K562 (cell line): Measurements from ENCODE around the gene PIN4. TPM values are rescaled to one million over a fixed set of nuclear protein-coding genes. Genes with fewer than 3 reads are reported as not detected.
A peak's percentile ranks its signal among the peaks of the same experiment; 100 is the strongest.

Experiments used
- ATAC-seq: fragments of 200-7000 bp; cut with Tn5 transposase; 3 replicates; pipeline ENCODE4 v1.9.1; 2020; ENCODE audit warnings: moderate library complexity
- BruUV-seq: library from RNA; stranded (reverse); fragments of 400-500 nt; replicated peaks from 2 replicates; lab custom pipeline; 2021; lab: Mats Ljungman, UMichigan
- CTCF ChIA-PET: fragments of 300-600 bp; formaldehyde crosslinking; extraction: SDS; loops from one replicate; lab custom pipeline; 2021; ENCODE audit warnings: low intra/inter-chr PET ratio; lab: Yijun Ruan, JAX
- POLR2A ChIA-PET: fragments of 300-600, 350-650 bp; sonication (Branson Sonifier 250); formaldehyde crosslinking; extraction: SDS; loops from one replicate; lab custom pipeline; 2021; ENCODE audit warnings: antibody characterized with exemption, inconsistent platforms; lab: Yijun Ruan, JAX
- DNase-seq, 4 experiments: peaks; one replicate each; pipeline versions ENCODE4 v3.0.0 to v3.0.0-alpha.2; 2011 to 2018; ENCODE audit warnings: low spot score in 3 of 4, mixed read lengths in 3 of 4; ENCODE audit errors: extremely low read depth in 1 of 4
- FAIRE-seq: peaks from 2 replicates; lab custom pipeline; 2011; peaks lifted over from hg19 to GRCh38; lab: Jason Lieb, UNC
- H2AFZ ChIP-seq: 2 replicates; pipeline ENCODE4 v1.6.0; 2011; ENCODE audit warnings: low read depth, low read length, control low read depth, inconsistent platforms
- H3K27ac ChIP-seq: fragments of 200-600 bp; 3 replicates; pipeline ENCODE4 v1.8.0; 2011; ENCODE audit warnings: low read depth, mild to moderate bottlenecking, control low read depth, inconsistent platforms, low read length, moderate library complexity, mixed read lengths; ENCODE audit errors: extremely low read depth
- H3K27me3 ChIP-seq, 2 experiments: fragments of 300-600 bp in 1 of 2; 2 replicates in 1 of 2; 3 replicates in 1 of 2; pipeline versions ENCODE4 v1.6.0 to v1.8.0; 2011; ENCODE audit warnings: inconsistent platforms in 2 of 2, low read length in 2 of 2, mild to moderate bottlenecking in 1 of 2, mixed read lengths in 1 of 2, moderate library complexity in 1 of 2; ENCODE audit not compliant: control insufficient read depth in 2 of 2, insufficient read depth in 2 of 2
- H3K36me3 ChIP-seq: fragments of 300-600 bp; 3 replicates; pipeline ENCODE4 v1.8.0; 2011; ENCODE audit warnings: mild to moderate bottlenecking, low read length, inconsistent platforms; ENCODE audit not compliant: control insufficient read depth, insufficient read depth
- H3K4me1 ChIP-seq, 2 experiments: fragments of 200-600 bp in 1 of 2; replicated peaks in 1 of 2; 2 replicates in 1 of 2; 3 replicates in 1 of 2; pipeline versions ENCODE4 v1.5.1 to v1.8.0; 2011; ENCODE audit warnings: inconsistent platforms in 2 of 2, low read length in 2 of 2, mild to moderate bottlenecking in 1 of 2, mixed read lengths in 1 of 2, moderate library complexity in 1 of 2; ENCODE audit not compliant: control insufficient read depth in 2 of 2, insufficient read depth in 2 of 2
- H3K4me2 ChIP-seq: 2 replicates; pipeline ENCODE4 v1.6.1; 2011; ENCODE audit warnings: low read length, control low read depth, inconsistent platforms, mixed read lengths; ENCODE audit not compliant: insufficient read depth
- H3K4me3 ChIP-seq: fragments of 200-600 bp; sonication (generic), shearing (Covaris generic); 2 replicates; pipeline ENCODE4 v1.5.1; 2016; ENCODE audit warnings: control low read depth, inconsistent platforms
- H3K79me2 ChIP-seq: fragments of 200-600 bp; 3 replicates; pipeline ENCODE4 v1.8.0; 2011; ENCODE audit warnings: low read length, inconsistent platforms; ENCODE audit not compliant: control insufficient read depth, insufficient read depth
- H3K9ac ChIP-seq, 2 experiments: 2 replicates each; pipeline versions ENCODE4 v1.6.0 to v1.6.1; 2011; ENCODE audit warnings: low read depth in 2 of 2, low read length in 2 of 2, control low read depth in 1 of 2, inconsistent platforms in 1 of 2, mild to moderate bottlenecking in 1 of 2, mixed read lengths in 1 of 2; ENCODE audit not compliant: insufficient read depth in 1 of 2
- H3K9me1 ChIP-seq: one replicate; pipeline ENCODE4 v1.6.0; 2011; ENCODE audit warnings: inconsistent platforms, mild to moderate bottlenecking, low read length, moderate library complexity; ENCODE audit not compliant: control insufficient read depth, insufficient read depth
- H3K9me3 ChIP-seq: replicated peaks from 2 replicates; pipeline ENCODE4 v1.5.1; 2011; ENCODE audit warnings: low read depth, low read length, inconsistent platforms; ENCODE audit not compliant: control insufficient read depth, insufficient read depth
- H4K20me1 ChIP-seq: replicated peaks from 2 replicates; pipeline ENCODE4 v1.6.1; 2011; ENCODE audit warnings: low read length, inconsistent platforms, mixed read lengths; ENCODE audit not compliant: control insufficient read depth, insufficient read depth
- CCNT2 ChIP-seq: IDR thresholded peaks from 2 replicates; pipeline ENCODE4 v1.6.1; 2011; ENCODE audit warnings: borderline replicate concordance, low read depth, mild to moderate bottlenecking, moderate library complexity, mixed read lengths, low read length; ENCODE audit not compliant: insufficient read length; ENCODE audit errors: extremely low read depth
- CREM ChIP-seq: IDR thresholded peaks from 2 replicates; pipeline ENCODE4 v1.6.1; 2014; ENCODE audit warnings: antibody characterized with exemption, low read depth
- CXXC5 ChIP-seq: fragments of 250-450 bp; sonication (Bioruptor Pico); IDR thresholded peaks from 2 replicates; pipeline ENCODE4 v1.8.0; 2022; ENCODE audit warnings: inconsistent platforms, mild to moderate bottlenecking, moderate library complexity
- KDM5B ChIP-seq: fragments of 200-600 bp; sonication (generic); IDR thresholded peaks from 2 replicates; pipeline ENCODE4 v1.6.1; 2012; ENCODE audit warnings: low read depth, mild to moderate bottlenecking, moderate library complexity, low read length, control low read depth, inconsistent platforms; ENCODE audit not compliant: insufficient replicate concordance
- MBD2 ChIP-seq: sonication (generic); IDR thresholded peaks from 2 replicates; pipeline ENCODE4 v1.6.1; 2016; ENCODE audit warnings: low read depth, borderline replicate concordance
- MYC ChIP-seq, 2 experiments: fragments of 250-450 bp in 1 of 2; sonication (Bioruptor Pico) in 1 of 2; IDR thresholded peaks; 2 replicates each; pipeline versions ENCODE4 v1.5.1 to v1.6.1; 2012 to 2021; ENCODE audit warnings: low read depth in 2 of 2, borderline replicate concordance in 1 of 2, improper control_type of control experiment in 1 of 2, low read length in 1 of 2, mild to moderate bottlenecking in 1 of 2, moderate library complexity in 1 of 2
- NCOA6 ChIP-seq: fragments of 450-650 bp; IDR thresholded peaks from 2 replicates; pipeline ENCODE4 v1.6.1; 2017; ENCODE audit warnings: mild to moderate bottlenecking
- POLR2A ChIP-seq: fragments of 450-650 bp; conservative IDR thresholded peaks from 2 replicates; pipeline ENCODE4 v1.6.1; 2016
- RBBP5 ChIP-seq: fragments of 200-600 bp; sonication (generic); IDR thresholded peaks from 2 replicates; pipeline ENCODE4 v1.6.1; 2012; ENCODE audit warnings: borderline replicate concordance, mild to moderate bottlenecking, low read length, control low read depth, inconsistent platforms; ENCODE audit not compliant: insufficient read depth, poor library complexity, severe bottlenecking
- SMAD3 ChIP-seq: fragments of 450-650 bp; formaldehyde crosslinking; conservative IDR thresholded peaks from 2 replicates; pipeline ENCODE4 v1.4.0; 2020; ENCODE audit warnings: mild to moderate bottlenecking
- SUPT5H ChIP-seq: fragments of 450-650 bp; IDR thresholded peaks from 2 replicates; pipeline ENCODE4 v1.6.1; 2016
- TBL1XR1 ChIP-seq, 2 experiments: IDR thresholded peaks; 2 replicates each; pipeline ENCODE4 v1.6.1; 2012; ENCODE audit warnings: improper control_type of control experiment in 2 of 2, low read length in 2 of 2, mild to moderate bottlenecking in 1 of 2
- TBP ChIP-seq: optimal IDR thresholded peaks from 2 replicates; pipeline ENCODE3; 2011; ENCODE audit warnings: low read depth, low read length, improper control_type of control experiment
- TFAM ChIP-seq: fragments of 250-450 bp; sonication (Bioruptor Pico); conservative IDR thresholded peaks from 2 replicates; pipeline ENCODE4 v1.5.0; 2021; ENCODE audit warnings: mild to moderate bottlenecking, moderate library complexity
- ZKSCAN8 ChIP-seq: fragments of 200-800 bp; sonication (Bioruptor generic); IDR thresholded peaks from 2 replicates; pipeline ENCODE4 v1.6.1; 2016; ENCODE audit warnings: missing genetic modification characterization, missing compliant biosample characterization
- ZNF707 ChIP-seq: fragments of 250-450 bp; sonication (Bioruptor Pico); conservative IDR thresholded peaks from 2 replicates; pipeline ENCODE4 v1.8.0; 2022; ENCODE audit warnings: inconsistent platforms, mild to moderate bottlenecking, moderate library complexity
- ZZZ3 ChIP-seq: fragments of 450-650 bp; IDR thresholded peaks from 2 replicates; pipeline ENCODE4 v1.6.1; 2016; ENCODE audit warnings: antibody characterized with exemption, mild to moderate bottlenecking, moderate library complexity
- WGBS: fragments of 100-300 bp; shearing (Covaris generic); methylation state at CpG from one replicate; pipeline ENCODE4 v1.1.6; 2016; ENCODE audit warnings: low coverage, mixed read lengths; ENCODE audit not compliant: insufficient coverage; ENCODE audit errors: missing lambda C conversion rate; 5-methylcytosine and 5-hydroxymethylcytosine counted together
- in situ Hi-C: fragments of 300-500 bp; cut with MboI; formaldehyde crosslinking; loops from 4 replicates; pipeline ENCODE4 v1.15.0; 2018; ENCODE audit warnings: inconsistent platforms, mixed read lengths
- intact Hi-C: fragments of 100-400 bp; cut with micrococcal nuclease; formaldehyde crosslinking; loops from 2 replicates; pipeline ENCODE4 v1.14.2; 2022
- polyA plus RNA-seq, 8 experiments: library from polyadenylated mRNA; depleted of rRNA in 4 of 8; stranded (reverse) in 5 of 8; unstranded in 3 of 8; fragments of >200 nt; fragmentation: Nextera tagmentation in 2 of 8; fragmentation: Illumina TruSeq in 1 of 8; extraction: Ambion mirVana in 2 of 8; extraction: Trizol in 1 of 8; gene quantifications; 2 replicates each; pipeline versions ENCODE4 v1.2.1 to v1.2.3, GENCODE V29; 2011 to 2014; ENCODE audit warnings: inconsistent platforms in 1 of 8, missing spikeins in 1 of 8
- total RNA-seq, 7 experiments: library from RNA; depleted of rRNA in 6 of 7; stranded (reverse); fragments of >200 nt in 6 of 7; fragmentation: Illumina TruSeq in 2 of 7; extraction: Trizol in 2 of 7; gene quantifications; 2 replicates each; pipeline versions ENCODE4 v1.2.1 to v1.2.3, GENCODE V29; 2011 to 2021; ENCODE audit warnings: low replicate concordance in 1 of 7
- TF ChIP-seq, protein P1 (sequence below): fragments of 250-450 bp; sonication (Bioruptor Pico); IDR thresholded peaks from 2 replicates; pipeline ENCODE4 v1.5.0; 2022; ENCODE audit warnings: mild to moderate bottlenecking
- TF ChIP-seq, protein P2 (sequence below), 2 experiments: fragments of 450-650 bp; conservative IDR thresholded peaks; 2 replicates each; pipeline ENCODE4 v1.6.1; 2017; ENCODE audit warnings: mild to moderate bottlenecking in 2 of 2, moderate library complexity in 2 of 2

The PIN4 gene
- total and polyA plus RNA-seq, 9 of the 15 experiments (the other 6 are each of a cell fraction or from before 2014, with no cell fraction given), result 10.0 to 132 (median 45.6) TPM

DNA sequence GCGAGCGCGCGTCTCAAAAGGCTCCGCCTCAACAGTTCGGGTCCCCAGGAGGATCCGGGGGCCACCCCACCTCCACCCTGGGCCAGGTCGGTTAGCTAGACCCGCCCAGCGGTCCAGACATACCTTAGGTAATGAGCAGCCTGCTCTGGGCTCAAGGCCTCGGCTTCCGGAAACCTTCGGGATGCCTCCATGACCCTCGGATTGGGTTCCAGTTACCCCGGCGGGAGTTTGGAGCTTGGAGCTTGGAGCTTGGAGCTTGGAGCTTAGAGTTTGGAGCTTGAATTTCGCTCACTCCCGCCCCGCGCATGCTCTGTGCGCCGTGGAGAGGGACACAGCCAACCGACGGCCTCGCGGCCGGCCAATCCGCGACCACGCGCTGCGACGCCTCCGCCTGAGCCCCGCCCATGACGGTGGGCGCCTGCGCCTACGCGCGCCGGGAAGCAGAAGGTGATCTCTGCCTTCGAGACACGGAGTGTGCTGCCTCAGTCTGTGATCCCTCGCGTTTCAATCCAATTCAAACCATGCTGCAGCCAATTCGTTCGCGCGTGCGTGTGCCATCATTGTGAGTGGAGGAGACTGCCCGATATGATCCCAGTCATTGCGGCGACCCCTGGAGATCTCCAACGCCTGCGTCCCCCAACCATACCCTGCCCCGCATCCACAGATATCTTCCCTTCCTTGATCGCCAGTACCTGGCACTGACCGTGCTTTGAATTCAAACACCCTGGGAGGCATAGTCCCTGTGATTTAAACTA, 57.3 kb downstream of the PIN4 start, which contains the start of gene ERCC6L:
Gene ERCC6L (minus strand): TSS at position 307 of the 755 bp plus-strand sequence. CDS start 116 bp downstream, at position 191.
- H3K79me2 ChIP-seq, result peaks cover 36% of the 10 kb centered on the region
- peak within 1 kb of the TSS; percentile 85 for H2AFZ ChIP-seq
- H3K9me1 ChIP-seq, result no peaks in the 10 kb centered on the region
- intact Hi-C loops (no loop called here), in situ Hi-C loops (no loop called here)
- CTCF ChIA-PET, result no interaction called here
- ATAC-seq (peak; percentile 93), FAIRE-seq (peak; percentile 65), DNase-seq (peak; percentile 85 to 89 (median 86))
- peaks cover 17% of the 10 kb centered on the region; the same call in 2 of the 3 replicates for H3K36me3 ChIP-seq
- WGBS, result 19% methylated on average over 28 of the region's 59 CpGs
- H4K20me1 ChIP-seq, result no peaks in the 10 kb centered on the region
- no peaks in the 10 kb centered on the region for H3K9me3 ChIP-seq
- peak within 1 kb of the TSS; percentile 82 for H3K27ac ChIP-seq
- peaks cover 0 to 3% of the 10 kb centered on the region in 2 experiments; a peak in 4 of 5 replicates for H3K4me1 ChIP-seq
- H3K9ac ChIP-seq, result peak within 1 kb of the TSS; percentile 67 to 91
- BruUV-seq, result no TSS peak
- POLR2A ChIA-PET, result interaction anchor here (0.7 to 1.7 kb wide), 3 partner anchors 13 to 476 kb away, joined by 3 to 16 read pairs (median 4); partner anchors contain the start of genes PHKA1 and RPS4X
- no peaks in the 10 kb centered on the region for H3K27me3 ChIP-seq
- H3K4me3 ChIP-seq, result peak within 1 kb of the TSS; percentile 56
- H3K4me2 ChIP-seq, result peak within 1 kb of the TSS; percentile 77
- TF ChIP-seq ZZZ3, result no peak
- TF ChIP-seq SUPT5H, result peak; percentile 88
- peak; percentile 18; the same call in 1 of the 2 replicates for TF ChIP-seq MBD2
- no peak for TF ChIP-seq SMAD3 (CRISPR knock-in tag)
- no peak for TF ChIP-seq ZKSCAN8 (CRISPR knock-in tag)
- TF ChIP-seq CXXC5 (CRISPR knock-in tag), result peak; percentile 67
- TF ChIP-seq MYC (IDR thresholded peaks at IDR 0.05; ENCODE audit: low read depth, low read length), result peak; percentile 80
- no peak for TF ChIP-seq MYC (CRISPR knock-in tag; IDR thresholded peaks at IDR 0.05; ENCODE audit: borderline replicate concordance, low read depth)
- TF ChIP-seq POLR2A, result peak; percentile 90
- TF ChIP-seq, protein P1, sequence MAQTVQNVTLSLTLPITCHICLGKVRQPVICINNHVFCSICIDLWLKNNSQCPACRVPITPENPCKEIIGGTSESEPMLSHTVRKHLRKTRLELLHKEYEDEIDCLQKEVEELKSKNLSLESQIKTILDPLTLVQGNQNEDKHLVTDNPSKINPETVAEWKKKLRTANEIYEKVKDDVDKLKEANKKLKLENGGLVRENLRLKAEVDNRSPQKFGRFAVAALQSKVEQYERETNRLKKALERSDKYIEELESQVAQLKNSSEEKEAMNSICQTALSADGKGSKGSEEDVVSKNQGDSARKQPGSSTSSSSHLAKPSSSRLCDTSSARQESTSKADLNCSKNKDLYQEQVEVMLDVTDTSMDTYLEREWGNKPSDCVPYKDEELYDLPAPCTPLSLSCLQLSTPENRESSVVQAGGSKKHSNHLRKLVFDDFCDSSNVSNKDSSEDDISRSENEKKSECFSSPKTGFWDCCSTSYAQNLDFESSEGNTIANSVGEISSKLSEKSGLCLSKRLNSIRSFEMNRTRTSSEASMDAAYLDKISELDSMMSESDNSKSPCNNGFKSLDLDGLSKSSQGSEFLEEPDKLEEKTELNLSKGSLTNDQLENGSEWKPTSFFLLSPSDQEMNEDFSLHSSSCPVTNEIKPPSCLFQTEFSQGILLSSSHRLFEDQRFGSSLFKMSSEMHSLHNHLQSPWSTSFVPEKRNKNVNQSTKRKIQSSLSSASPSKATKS, result no peak
- no peak for TF ChIP-seq TFAM (CRISPR knock-in tag)
- peak; percentile 83 for TF ChIP-seq RBBP5
- TF ChIP-seq CCNT2, result peak; percentile 41
- TF ChIP-seq CREM, result peak; percentile 58
- TF ChIP-seq, protein P2, sequence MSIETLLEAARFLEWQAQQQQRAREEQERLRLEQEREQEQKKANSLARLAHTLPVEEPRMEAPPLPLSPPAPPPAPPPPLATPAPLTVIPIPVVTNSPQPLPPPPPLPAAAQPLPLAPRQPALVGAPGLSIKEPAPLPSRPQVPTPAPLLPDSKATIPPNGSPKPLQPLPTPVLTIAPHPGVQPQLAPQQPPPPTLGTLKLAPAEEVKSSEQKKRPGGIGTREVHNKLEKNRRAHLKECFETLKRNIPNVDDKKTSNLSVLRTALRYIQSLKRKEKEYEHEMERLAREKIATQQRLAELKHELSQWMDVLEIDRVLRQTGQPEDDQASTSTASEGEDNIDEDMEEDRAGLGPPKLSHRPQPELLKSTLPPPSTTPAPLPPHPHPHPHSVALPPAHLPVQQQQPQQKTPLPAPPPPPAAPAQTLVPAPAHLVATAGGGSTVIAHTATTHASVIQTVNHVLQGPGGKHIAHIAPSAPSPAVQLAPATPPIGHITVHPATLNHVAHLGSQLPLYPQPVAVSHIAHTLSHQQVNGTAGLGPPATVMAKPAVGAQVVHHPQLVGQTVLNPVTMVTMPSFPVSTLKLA (conservative IDR thresholded peaks at IDR 0.05), result peak in 1 of 2 experiments; percentile 50; a peak in 2 of 4 replicates
- no peak for TF ChIP-seq NCOA6
- TF ChIP-seq ZNF707 (CRISPR knock-in tag), result no peak
- no peak for TF ChIP-seq TBL1XR1 (IDR thresholded peaks at IDR 0.05; ENCODE audit: low read length in 2 of 2)
- TF ChIP-seq KDM5B, result peak; percentile 89
- peak; percentile 88 for TF ChIP-seq TBP
